ENCODE data around the gene MTF1.

- TF ChIP-seq EZH2 (IDR thresholded peaks at IDR 0.05; ENCODE audit: insufficient read depth, poor library complexity, severe bottlenecking) (no peak), EZH2phosphoT487 (IDR thresholded peaks at IDR 0.05; ENCODE audit: insufficient read depth, low read depth) (no peak)
Measured at GRCh38 chr1:37867784-37868183, 8.4 kb upstream of the MTF1 start.

All from GM23248 (cell line).